HG02571 (cell line): ENCODE results near the gene DPM2.

Experiments used
- ATAC-seq: cut with Tn5 transposase; IDR thresholded peaks from one replicate; pipeline ENCODE4 v1.9.1; 2021; ENCODE audit warnings: mild to moderate bottlenecking, moderate library complexity; ENCODE audit not compliant: unreplicated experiment

Gene DPM2

DNA sequence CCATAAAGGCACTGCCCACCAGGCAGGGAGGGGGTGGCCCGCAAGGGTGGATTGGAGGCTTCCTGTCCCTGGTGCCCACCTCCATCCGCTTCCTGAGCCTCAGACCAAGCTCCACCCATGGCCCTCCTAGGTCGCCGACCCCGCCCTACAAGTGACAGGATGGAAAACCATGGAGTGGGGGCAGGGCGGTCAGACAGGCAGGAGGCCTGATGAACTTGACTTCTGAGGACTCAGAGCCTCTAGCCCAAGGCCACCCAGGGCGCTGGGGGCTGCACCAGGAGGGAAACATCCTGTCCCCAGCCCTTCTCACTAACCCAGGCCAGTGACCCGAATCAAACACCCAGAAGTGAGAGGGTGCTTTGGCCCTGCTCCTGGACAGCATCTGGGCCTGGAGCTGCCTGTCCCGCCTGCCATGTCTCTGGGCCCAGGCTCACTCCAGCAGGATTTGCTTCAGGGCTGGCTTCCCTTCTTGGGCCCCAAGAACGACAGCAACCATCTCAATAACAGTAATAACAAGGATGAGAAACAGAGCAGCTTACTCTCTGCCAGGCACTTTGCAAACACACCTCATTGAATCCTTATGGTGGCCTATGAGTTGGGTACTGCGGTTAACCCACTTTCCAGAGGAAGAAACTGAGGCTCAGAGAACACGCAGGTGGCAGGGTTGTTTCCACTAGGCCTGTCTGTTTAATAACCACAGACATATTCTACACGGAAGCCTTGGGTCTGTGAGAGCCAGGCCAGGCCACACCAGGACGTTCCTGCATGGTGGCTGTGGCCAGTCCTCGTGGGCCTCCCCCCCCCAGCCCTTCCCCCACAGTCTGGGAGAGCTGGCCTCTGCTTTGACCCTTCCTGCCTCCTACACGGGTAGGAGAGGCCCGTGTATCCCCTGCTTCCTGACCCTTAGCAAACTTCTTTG is 33.8 kb downstream of the DPM2 start:
- ATAC-seq = no peak

DNA sequence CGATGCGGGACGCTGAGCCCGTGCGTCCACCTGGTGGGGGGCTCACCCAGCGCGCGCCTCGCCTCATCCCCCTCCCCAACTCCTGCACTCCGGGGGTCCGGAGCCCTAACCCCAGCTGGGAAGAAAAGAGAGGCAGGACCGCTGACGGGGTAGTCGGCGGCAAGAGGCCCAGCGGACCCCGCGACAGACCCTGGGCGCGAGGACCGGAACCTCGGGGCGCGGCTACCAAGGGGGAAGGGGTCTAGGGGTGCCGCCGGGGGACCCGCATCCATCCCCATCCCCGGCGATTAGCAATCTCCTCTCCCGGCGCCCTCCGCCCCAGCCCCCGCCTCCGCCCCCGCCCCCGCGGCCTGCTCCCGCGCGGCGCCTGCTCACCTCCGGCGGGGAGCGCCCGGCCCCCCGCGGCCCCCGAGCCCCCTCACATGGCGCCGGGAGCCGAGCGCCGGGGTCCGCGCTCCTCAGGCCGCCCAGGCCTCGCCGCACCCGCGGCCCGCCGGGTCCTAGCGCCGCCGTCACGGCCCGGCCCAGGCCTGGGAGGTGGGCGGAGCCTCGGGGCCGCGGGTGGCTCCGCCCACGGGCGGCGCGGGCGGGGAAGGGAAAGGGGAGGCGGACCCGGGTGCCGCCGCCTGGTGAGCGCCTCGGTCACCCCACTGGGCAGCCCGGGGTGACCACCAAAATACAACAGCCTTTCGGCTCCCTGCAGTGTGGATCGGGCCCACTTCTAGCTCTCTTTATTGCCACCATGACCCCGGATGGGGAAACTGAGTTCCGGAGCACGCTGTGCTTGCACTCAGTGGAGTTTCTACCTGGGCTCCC is 38.3 kb downstream of the DPM2 start, which contains the start of gene ST6GALNAC6:
Gene ST6GALNAC6, minus strand, starts transcription at position 476 of the 816 bp plus-strand sequence. CDS start 1,622 bp downstream, outside the sequence.
- peak; percentile 43 for ATAC-seq

DNA sequence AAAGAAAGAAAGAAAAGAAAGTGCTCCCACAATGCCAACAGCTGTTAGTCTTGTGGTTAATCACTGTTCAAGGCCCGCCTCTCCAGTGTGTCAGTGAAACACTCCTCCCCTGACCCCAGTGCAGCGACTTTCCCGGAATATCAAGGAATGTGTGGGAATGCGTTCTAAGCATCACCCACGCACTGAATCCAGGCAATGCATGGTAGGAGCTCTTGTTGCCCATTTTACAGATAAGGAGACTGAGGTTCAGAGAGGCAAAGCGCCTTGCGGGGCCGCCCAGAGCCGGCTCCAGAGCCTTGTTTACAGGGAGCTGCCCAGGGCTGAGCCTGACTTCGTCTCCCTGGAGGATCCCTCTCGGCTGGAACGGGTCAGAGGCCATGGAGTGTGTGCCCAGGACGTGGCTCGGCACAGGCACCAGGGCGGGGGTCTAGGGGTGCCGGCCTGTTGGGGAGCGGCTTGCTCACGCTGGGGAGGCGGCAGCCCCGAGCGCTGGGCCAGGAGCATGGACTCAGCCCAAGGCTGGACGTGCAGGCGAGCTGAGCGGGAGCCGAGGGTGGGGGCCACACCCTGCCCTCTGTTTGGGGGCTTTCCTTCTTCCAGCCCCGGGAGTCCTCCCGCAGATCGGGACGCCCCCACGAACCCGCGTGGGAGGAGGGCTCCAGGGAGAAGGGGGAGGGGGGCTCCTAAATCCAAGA is 39.1 kb downstream of the DPM2 start:
- no peak for ATAC-seq

DNA sequence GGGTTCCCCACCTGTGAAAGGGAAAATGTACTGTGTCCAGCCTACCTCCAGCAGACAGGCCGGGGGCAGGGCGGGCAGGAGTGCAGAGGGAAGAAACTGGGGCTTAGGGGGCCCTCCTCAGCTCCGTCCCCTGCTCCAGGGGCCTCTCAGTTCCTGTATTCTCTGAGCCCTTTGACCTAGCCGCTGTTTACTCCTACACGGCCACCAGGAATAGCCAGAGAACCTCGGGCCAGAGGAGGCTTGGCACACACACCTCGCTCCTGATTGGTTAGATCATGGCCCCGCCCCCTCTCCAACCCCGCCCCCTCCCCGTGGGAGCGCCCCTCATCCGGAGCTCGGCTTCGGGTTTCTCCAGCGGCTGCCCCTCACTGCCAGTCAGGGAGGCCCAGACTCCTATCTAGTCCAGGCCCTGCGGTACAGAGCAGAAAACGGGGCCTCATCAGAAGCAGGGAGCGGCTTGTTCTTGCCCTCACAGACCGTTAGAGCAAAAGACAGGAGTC is 40.4 kb downstream of the DPM2 start:
- no peak for ATAC-seq

DNA sequence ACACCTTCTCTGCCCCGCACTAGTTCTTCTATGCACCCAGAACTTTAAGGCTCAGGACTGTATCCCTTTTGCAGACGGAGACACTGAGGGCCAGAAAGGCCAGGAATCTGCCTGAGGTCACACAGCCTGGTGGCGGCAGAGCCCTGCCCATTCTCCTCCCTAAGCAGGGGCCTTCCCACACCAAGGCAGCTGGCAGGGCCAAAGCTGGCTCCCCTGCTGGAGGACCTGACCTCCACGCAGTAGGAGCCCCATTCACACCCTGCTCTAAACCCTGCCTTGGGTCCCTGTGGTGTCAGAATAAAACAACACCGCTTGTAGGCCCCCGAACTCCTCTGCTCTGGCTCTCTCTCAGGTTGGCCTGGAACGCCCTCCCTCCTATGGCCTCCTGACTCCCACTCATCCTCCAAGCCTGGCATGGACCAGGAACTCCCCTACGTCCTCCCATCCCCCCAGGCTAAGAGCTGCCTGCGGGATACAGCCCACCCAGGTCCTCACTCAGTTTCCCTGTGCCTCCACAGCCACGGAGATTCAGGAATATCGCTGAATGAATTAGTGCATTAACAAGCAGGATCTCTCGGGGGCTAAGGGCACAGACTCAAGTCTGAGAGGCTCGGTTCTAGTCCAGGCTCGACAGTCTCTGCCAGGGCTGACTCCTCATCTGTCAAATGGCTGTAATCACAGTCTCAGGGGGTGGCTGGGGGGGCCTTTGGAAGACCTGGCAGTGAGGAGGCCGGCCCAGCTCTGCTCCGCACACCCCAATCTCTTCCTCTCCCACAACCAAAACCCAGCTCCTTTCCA is 41.1 kb downstream of the DPM2 start:
- no peak for ATAC-seq

DNA sequence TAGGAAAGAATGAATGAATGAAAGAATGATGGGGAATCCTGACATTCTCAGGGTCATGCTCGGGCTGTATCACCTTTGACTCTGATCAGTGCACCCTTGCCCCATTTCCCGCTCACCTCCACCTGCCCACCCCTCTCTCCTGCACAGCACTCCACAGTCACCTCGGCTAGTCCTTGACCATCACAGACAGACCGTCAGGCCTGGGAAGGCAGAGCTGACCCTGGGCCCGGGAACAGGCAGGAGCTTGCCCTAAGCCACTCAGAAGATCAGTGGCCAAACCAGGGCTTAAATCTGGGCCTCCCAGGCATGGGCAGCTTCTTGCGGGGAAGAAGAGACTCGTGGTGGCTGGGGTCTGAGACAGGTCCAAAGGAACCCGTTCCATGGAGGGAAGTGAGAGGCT is 41.8 kb downstream of the DPM2 start:
- ATAC-seq = no peak

DNA sequence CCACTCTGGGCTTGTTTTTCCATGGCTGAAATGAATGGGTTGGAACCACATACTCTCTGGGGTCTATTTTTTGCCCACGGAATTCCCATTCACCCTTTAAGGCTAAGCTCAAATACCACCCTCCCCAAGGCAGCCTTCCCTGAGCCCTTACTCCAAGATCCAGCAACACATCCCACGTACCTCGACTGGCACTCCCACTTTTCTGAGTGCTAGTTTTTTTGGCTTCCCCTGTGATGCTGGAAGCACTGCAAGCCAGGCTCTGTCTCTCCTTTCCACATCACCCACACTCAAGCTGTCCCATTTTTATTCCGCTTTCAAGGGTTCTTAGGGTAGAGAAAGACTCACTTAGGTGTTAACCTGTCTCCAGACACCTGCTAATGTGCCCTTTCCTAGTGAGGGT is 44.3 kb downstream of the DPM2 start:
- no peak for ATAC-seq

DNA sequence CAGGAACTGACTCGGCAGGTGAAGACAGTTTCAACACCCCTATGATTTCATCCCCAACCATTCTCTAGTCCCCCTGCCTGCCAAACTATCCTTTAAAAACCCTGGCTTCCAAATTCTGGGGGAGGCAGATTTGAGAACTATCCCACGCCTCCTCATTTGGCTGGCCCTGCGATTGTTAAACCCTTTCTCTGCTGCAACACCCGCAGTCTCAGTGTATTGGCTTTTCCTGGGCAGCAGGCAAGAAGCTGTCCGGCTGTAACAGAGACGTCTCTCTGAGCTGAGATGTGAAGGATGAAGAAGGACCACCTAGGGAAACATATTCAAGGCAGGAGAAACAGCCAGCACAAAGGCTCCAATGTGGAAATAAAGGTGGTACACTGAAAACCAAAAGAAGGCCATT is 44.8 kb downstream of the DPM2 start:
- no peak for ATAC-seq

DNA sequence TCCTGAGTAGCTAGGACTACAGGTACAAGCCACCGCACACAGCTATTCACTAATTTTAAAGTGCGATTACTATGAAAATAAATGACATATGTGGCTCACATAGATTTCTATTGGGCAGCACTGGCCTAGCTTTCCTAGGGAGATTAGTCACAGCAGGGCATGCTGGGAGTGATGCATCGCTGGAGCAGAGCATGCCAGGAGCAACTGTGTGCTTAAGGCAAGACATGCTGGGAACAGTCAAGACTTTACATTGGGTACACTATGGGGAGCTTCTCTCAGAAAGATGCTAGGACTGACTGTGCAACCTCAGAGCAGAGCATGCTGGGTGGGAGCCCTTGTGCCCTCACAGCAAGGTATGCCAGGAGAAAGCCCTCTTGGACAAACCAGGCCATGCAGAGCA is 47.6 kb downstream of the DPM2 start:
- no peak for ATAC-seq

DNA sequence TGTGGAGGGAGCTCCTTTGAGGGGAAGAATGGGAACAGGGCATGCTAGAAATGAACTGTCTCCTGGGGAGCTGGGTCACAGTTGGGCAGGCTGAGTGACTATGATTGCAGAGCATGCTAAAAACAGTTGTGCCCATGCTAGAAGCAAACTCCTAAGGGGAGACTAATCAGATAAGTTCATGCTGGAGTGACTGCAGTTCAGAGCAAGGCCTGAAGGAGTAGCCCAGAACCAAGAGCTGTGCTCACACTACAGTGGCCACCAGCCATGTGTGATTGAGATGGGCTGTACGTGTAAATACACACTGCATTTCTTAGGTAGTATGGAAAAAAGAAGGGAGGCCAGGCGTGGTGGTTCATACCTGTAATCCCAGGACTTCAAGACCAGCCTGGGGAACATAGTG is 49.9 kb downstream of the DPM2 start:
- no peak for ATAC-seq

DNA sequence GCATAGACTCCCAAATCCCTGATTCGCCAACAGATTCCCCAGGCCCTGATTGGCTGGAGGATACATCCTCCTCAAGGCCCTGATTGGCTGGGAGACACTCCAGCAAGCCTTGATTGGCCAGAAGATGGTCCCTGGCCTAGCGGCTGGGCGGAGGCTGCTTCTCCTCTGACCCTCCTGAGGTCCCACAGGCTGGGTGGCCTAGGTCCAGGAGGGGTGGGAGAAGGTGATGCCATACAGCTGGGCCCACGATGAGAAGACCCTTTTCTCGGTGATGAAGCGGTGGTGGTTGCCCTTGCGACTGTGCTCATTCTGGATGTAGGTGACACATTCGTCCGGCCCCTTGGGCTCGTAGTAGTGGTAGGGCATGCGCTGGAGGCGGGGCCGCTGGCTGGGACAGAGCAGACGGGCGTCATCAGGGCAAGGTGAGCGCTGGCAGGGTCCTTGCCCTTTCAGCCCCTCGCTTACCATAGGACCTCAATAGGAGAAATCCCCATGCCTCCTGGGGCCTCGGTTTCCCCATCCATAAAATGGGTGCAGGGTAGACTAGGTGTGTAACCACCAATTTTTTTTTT is 51.2 kb downstream of the DPM2 start:
- no peak for ATAC-seq

DNA sequence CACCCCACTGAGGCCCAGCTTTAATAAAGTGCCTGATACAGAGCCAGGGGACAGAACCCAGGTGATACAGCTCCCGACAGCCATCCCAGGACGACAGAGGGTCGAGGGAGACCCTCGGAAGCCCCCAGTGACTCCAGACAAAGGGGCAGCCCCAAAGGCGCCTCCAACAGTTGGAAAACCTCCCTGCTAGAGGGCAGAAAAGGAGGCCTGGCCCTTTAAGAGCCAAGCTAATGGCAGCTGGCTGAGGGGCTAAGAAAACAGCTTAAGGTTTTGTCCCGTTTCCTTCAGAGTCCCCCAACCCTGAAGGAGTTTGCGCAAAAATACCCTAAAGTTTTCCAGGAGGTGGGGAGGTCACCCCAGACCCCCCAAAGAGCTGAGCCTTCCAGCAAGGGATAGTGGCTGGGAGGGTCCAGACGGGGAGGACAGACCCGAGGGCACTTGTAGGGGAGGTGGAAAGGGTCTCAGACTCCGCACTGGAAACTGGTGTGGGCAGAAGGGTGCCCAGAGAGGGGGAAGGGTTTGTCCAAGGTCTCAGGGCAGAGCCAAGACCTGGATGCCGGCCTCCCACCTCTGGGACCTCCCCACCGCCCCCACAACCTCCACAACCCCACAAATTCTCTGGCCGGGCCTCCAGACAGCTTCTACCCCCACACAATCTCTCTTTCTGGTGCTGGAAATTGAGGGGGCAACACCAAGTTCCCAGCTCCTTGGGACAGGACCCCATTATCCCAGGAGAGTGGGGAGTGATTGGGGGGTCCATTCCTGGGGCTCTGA is 52.0 kb downstream of the DPM2 start:
- ATAC-seq = no peak
